Neutrophil (primary cell): ENCODE measurements around the gene OCSTAMP.

Source experiments
- H3K27ac ChIP-seq: fragments of 200-600 bp; sonication (generic); 2 replicates; pipeline ENCODE4 v1.5.1; 2016; ENCODE audit warnings: mild to moderate bottlenecking, moderate library complexity
- H3K27me3 ChIP-seq: fragments of 200-600 bp; sonication (generic); 2 replicates; pipeline ENCODE4 v1.6.0; 2016; ENCODE audit warnings: mild to moderate bottlenecking
- H3K36me3 ChIP-seq: fragments of 200-600 bp; sonication (generic); 2 replicates; pipeline ENCODE4 v1.5.1; 2017
- H3K4me1 ChIP-seq, 2 experiments: fragments of 200-600 bp in 1 of 2; sonication (generic) in 1 of 2; 1 replicate in 1 of 2; 2 replicates in 1 of 2; pipeline versions ENCODE4 v1.5.1 to v1.6.1; 2013 to 2016; ENCODE audit warnings: low read depth in 1 of 2, low read length in 1 of 2, mild to moderate bottlenecking in 1 of 2, moderate library complexity in 1 of 2; ENCODE audit not compliant: control insufficient read depth in 1 of 2, insufficient read depth in 1 of 2
- H3K4me3 ChIP-seq, 2 experiments: fragments of 200-600 bp in 1 of 2; sonication (generic) in 1 of 2; 1 replicate in 1 of 2; 2 replicates in 1 of 2; pipeline ENCODE4 v1.5.1; 2013 to 2016; ENCODE audit warnings: low read depth in 1 of 2, low read length in 1 of 2, mild to moderate bottlenecking in 1 of 2, moderate library complexity in 1 of 2
- H3K9me3 ChIP-seq: fragments of 200-600 bp; sonication (generic); 2 replicates; pipeline ENCODE4 v1.5.1; 2016
- TF ChIP-seq, protein P1 (sequence below): fragments of 200-600 bp; sonication (generic); IDR thresholded peaks from 2 replicates; pipeline ENCODE4 v1.5.1; 2016; ENCODE audit warnings: antibody characterized with exemption

The OCSTAMP gene

DNA sequence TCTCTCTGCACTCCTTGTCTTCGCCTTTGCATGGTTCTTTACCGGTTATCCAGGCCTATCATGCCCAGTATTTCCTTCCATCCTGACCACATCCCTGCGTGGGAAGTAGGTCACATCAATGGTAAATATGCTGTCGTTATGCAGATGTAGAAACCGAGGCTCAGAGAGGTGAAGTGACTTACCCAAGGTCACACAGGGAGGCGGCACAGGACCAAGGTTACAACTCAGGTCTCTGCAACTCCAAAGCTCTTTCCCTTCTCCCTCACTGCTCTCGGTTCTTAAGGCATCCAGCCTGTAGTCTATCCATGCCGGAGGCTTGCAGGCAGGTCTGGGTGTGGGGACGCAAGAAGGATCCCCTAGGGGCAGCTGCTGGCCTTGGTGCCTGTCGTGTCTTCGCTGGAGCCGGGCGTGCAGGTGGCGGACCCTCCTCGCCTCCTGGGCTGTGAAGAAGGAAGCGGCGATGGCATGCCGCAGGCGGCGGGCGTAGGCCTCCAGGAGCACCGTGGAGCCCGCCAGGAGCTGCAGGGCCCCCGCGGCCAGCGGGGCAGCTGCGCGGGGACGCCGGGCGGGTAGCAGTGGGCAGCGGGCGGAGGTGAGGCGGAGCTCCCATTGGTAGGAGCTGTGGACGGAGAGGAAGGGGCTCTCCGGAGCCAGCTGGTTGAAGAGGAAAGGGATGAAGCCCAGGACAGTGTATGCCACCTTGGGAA lies 9.1 kb downstream of the OCSTAMP start:
- no peak overlapping the region for H3K4me3 ChIP-seq
- H3K27me3 ChIP-seq: peaks cover 13% of the 10 kb centered on the region
- no peaks in the 10 kb centered on the region for H3K9me3 ChIP-seq
- no peak overlapping the region for H3K27ac ChIP-seq
- TF ChIP-seq, protein P1, sequence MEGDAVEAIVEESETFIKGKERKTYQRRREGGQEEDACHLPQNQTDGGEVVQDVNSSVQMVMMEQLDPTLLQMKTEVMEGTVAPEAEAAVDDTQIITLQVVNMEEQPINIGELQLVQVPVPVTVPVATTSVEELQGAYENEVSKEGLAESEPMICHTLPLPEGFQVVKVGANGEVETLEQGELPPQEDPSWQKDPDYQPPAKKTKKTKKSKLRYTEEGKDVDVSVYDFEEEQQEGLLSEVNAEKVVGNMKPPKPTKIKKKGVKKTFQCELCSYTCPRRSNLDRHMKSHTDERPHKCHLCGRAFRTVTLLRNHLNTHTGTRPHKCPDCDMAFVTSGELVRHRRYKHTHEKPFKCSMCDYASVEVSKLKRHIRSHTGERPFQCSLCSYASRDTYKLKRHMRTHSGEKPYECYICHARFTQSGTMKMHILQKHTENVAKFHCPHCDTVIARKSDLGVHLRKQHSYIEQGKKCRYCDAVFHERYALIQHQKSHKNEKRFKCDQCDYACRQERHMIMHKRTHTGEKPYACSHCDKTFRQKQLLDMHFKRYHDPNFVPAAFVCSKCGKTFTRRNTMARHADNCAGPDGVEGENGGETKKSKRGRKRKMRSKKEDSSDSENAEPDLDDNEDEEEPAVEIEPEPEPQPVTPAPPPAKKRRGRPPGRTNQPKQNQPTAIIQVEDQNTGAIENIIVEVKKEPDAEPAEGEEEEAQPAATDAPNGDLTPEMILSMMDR: no peak
- H3K4me1 ChIP-seq: peaks cover 26 to 27% of the 10 kb centered on the region in 2 experiments
- H3K36me3 ChIP-seq: no peaks in the 10 kb centered on the region

DNA sequence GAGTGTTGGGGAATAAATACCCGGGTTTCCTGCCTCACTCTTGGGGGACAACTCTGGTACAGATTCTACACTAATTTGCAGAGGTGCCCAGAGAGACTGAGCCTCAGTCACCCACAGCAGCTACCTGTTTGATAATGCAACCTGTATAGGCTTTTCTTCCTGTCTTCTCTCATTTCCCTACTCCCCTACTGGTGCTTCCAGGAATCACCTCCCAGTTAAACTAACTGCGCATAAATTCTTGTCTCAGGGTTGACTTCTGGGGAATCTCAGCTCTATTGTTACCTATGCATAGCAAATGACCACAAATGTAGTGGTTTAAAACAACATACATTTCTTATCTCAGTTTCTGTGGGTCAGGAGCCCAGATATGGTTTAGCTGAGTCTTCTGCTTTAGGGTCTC lies 11.3 kb downstream of the OCSTAMP start:
- TF ChIP-seq, protein P1: no peak
- Histone ChIP-seq H3K36me3 (no peaks in the 10 kb centered on the region), H3K4me3 (no peak overlapping the region), H3K4me1 (peaks cover 6 to 7% of the 10 kb centered on the region in 2 experiments), H3K27me3 (peaks cover 13% of the 10 kb centered on the region), H3K27ac (no peak overlapping the region), H3K9me3 (no peaks in the 10 kb centered on the region)

DNA sequence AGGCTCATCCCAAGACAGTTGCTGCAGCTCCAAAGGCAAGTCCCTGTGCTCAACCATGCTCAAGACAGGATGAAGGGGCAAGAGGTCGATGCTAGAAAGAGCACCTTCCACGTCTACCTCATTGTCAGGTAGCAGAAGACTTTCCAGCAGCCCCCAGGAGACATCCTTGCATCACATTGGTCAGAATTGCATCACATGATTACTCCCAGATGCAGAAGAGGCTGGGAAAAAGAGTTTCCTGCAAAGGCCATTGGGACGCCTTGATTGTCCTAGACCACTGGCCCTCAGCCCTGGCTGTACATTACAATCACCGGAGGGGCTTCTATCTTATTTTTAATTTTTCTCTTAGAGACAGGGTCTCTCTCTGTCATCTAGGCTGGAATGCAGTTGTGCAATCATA lies 19.8 kb downstream of the OCSTAMP start:
- TF ChIP-seq, protein P1: no peak
- no peaks in the 10 kb centered on the region for H3K36me3 ChIP-seq

DNA sequence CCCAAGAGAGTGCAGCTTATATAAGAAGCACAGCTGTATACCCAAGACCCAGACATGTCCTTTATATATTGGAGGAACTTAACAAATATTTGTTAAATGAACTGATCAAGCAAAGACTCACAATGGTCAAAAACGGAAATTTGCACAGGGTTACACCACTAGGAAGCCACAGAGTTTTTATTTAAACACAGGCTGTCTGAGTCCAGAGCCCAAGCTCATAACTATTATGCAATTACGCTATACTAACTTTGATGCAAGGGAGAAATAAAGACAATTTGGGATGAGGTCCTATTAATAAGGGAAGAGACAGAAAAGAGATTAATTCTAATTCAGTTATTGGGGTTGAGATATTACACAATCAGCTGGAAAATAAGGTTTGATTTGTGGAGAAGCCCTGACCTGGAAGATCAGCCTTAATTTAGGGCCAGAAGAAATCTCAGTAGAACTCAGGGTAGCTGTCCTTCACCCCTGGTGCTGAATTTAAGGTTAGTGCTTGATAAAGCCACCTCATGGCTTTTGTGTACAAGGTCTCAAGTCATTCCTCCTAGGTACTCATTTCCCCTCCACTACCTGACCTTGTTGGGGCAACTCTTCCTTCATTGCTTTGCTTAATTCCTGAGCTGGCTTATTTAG lies 26.6 kb downstream of the OCSTAMP start:
- Histone ChIP-seq H3K4me3 (no peak overlapping the region), H3K9me3 (no peaks in the 10 kb centered on the region), H3K4me1 (no peaks in the 10 kb centered on the region), H3K27ac (no peak overlapping the region), H3K27me3 (peaks cover 30% of the 10 kb centered on the region), H3K36me3 (no peaks in the 10 kb centered on the region)
- TF ChIP-seq, protein P1: no peak

More for the DNA sequence above, 19.8 kb downstream of the OCSTAMP start:
- Histone ChIP-seq H3K27me3 (peaks cover 31% of the 10 kb centered on the region), H3K4me3 (no peak overlapping the region), H3K27ac (no peak overlapping the region), H3K9me3 (no peaks in the 10 kb centered on the region), H3K4me1 (no peaks in the 10 kb centered on the region)

DNA sequence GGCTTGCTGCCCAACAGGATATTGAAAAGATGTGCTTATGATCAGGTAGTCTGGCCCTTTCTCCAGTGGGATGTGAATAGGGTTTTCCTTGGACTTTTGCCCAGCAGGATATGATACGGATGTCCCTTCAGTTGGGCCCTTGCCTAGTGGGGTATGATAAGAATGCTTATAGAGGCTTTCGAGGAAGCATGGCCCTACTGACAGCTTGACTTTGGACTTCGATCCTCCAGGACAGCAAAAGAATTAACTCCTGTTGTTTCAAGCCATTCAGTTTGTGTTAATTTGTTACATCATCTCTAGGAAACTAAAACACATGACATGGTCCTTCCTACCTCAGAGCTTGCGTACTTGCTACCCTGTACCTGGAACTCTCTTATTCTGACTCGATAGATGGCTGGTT lies 27.3 kb downstream of the OCSTAMP start:
- Histone ChIP-seq H3K9me3 (no peaks in the 10 kb centered on the region), H3K27me3 (peaks cover 23% of the 10 kb centered on the region), H3K4me3 (no peak overlapping the region), H3K36me3 (no peaks in the 10 kb centered on the region), H3K27ac (no peak overlapping the region), H3K4me1 (no peaks in the 10 kb centered on the region)
- TF ChIP-seq, protein P1: no peak
